Small intestine (tissue), 7 donors: ENCODE data around the gene FAM25G. TPM values are rescaled to one million over a fixed set of nuclear protein-coding genes. Genes with fewer than 3 reads are reported as not detected.
A peak's percentile ranks its signal among the peaks of the same experiment; 100 is the strongest.

Experiments used
- DNase-seq, 2 donors: peaks; one replicate each; pipeline versions ENCODE4 v3.0.0 to v3.0.0-alpha.2; 2013
- FAIRE-seq: peaks from 2 replicates; lab custom pipeline; 2012; peaks lifted over from hg19 to GRCh38; lab: Jason Lieb, UNC
- H3K27ac ChIP-seq, 3 donors: one replicate each; pipeline ENCODE4 v1.5.1; 2013; ENCODE audit warnings: low read length in 2 of 3, mild to moderate bottlenecking in 2 of 3, control low read depth in 1 of 3, inconsistent platforms in 1 of 3, low read depth in 1 of 3, moderate library complexity in 1 of 3
- H3K27me3 ChIP-seq, 3 donors: one replicate each; pipeline ENCODE4 v1.6.1; 2013; ENCODE audit warnings: low read length in 3 of 3, inconsistent platforms in 1 of 3; ENCODE audit not compliant: control insufficient read depth in 3 of 3, insufficient read depth in 3 of 3
- H3K36me3 ChIP-seq, 3 donors: one replicate each; pipeline ENCODE4 v1.6.1; 2013; ENCODE audit warnings: low read length in 3 of 3, inconsistent platforms in 1 of 3, low read depth in 1 of 3, mild to moderate bottlenecking in 1 of 3, moderate library complexity in 1 of 3; ENCODE audit not compliant: control insufficient read depth in 3 of 3, insufficient read depth in 2 of 3
- H3K4me1 ChIP-seq, 3 donors: one replicate each; pipeline ENCODE4 v1.6.1; 2013; ENCODE audit warnings: low read length in 2 of 3, inconsistent platforms in 1 of 3, low read depth in 1 of 3, mild to moderate bottlenecking in 1 of 3, moderate library complexity in 1 of 3; ENCODE audit not compliant: control insufficient read depth in 3 of 3, insufficient read depth in 2 of 3
- H3K4me3 ChIP-seq, 3 donors: one replicate each; pipeline ENCODE4 v1.5.1; 2013; ENCODE audit warnings: low read length in 3 of 3, control low read depth in 1 of 3, inconsistent platforms in 1 of 3, low read depth in 1 of 3, mild to moderate bottlenecking in 1 of 3, moderate library complexity in 1 of 3
- H3K9me3 ChIP-seq, 2 donors: one replicate each; pipeline ENCODE4 v1.6.1; 2013; ENCODE audit warnings: low read depth in 1 of 2, low read length in 1 of 2; ENCODE audit not compliant: control insufficient read depth in 2 of 2, insufficient read depth in 1 of 2
- WGBS, 3 donors: extraction: QIAGEN DNeasy Blood & Tissue Kit; methylation state at CpG; one replicate each; pipeline ENCODE4 v1.1.7; 2013; 5-methylcytosine and 5-hydroxymethylcytosine counted together
- polyA plus RNA-seq, 4 donors: library from polyadenylated mRNA; stranded (reverse) in 3 of 4; unstranded in 1 of 4; fragments of 200-250 nt in 3 of 4; fragments of 120-200 nt in 1 of 4; gene quantifications; one replicate each; pipeline versions ENCODE4 v1.2.1 to v1.2.3, GENCODE V29; 2013
- donor health status: healthy with polysubstance abuse.
- donor health status: control.
- donor health status: control.
- donor health status: Bipolar disorder and iron deficiency.
- donor health status: healthy.

Gene FAM25G
- polyA plus RNA-seq, 4 donors: 46.7 to 272 TPM; not detected in 2

- no peak for FAIRE-seq
- no peaks in the 10 kb centered on the region for H3K36me3 ChIP-seq
- peaks cover 0 to 2% (median 0%) of the 10 kb centered on the region in 3 donors for H3K27me3 ChIP-seq
- H3K27ac ChIP-seq: no peak overlapping the region
- peaks cover 0 to 4% of the 10 kb centered on the region in 2 donors for H3K9me3 ChIP-seq
- no peaks in the 10 kb centered on the region for H3K4me1 ChIP-seq
- H3K4me3 ChIP-seq: no peak overlapping the region
- DNase-seq: peak; percentile 68 to 85
- WGBS, 3 donors: 28 to 55% (median 44%) methylated on average over 6 of the region's 6 CpGs
These were observed 52.5 kb downstream of the FAM25G start for GRCh38 chr10:47438857-47439474.

Other genes with a start within 250 kb of the FAM25G start
- gene GDF10, start 191.5 kb downstream of the FAM25G start, polyA plus RNA-seq: 1 to 10 TPM in 1 of 4 donors, under 1 TPM in 1, not detected in 2; 0.63 to 1.6 TPM
- not detected for gene GDF2, start 169.2 kb downstream of the FAM25G start, polyA plus RNA-seq
- under 1 TPM in 2 of 4 donors, not detected in 2; 0.01 to 0.03 TPM for gene RBP3, start 143.3 kb downstream of the FAM25G start, polyA plus RNA-seq
- 10 to 100 TPM in 2 of 4 donors, 1 to 10 TPM in 2; 2.7 to 40.0 (median 12.2) TPM for gene ZNF488, start 107.4 kb downstream of the FAM25G start, polyA plus RNA-seq
- gene ANXA8, start 7.6 kb downstream of the FAM25G start, polyA plus RNA-seq: 1 to 10 TPM in 1 of 4 donors, under 1 TPM in 3; 0.07 to 3.4 (median 0.45) TPM
- 10 to 100 TPM; 12.3 to 81.2 (median 29.9) TPM for gene AGAP9, start 31.9 kb upstream of the FAM25G start, polyA plus RNA-seq